C4-2B (cell line): ENCODE results near the gene DPEP2.

Experiments used
- ZFX ChIP-seq: fragments of 450-650 bp; IDR thresholded peaks from 2 replicates; pipeline ENCODE4 v1.6.1; 2017
- TF ChIP-seq, protein P1 (sequence below): fragments of 450-650 bp; conservative IDR thresholded peaks from 2 replicates; pipeline ENCODE4 v1.5.1; 2017; ENCODE audit warnings: mild to moderate bottlenecking

DNA sequence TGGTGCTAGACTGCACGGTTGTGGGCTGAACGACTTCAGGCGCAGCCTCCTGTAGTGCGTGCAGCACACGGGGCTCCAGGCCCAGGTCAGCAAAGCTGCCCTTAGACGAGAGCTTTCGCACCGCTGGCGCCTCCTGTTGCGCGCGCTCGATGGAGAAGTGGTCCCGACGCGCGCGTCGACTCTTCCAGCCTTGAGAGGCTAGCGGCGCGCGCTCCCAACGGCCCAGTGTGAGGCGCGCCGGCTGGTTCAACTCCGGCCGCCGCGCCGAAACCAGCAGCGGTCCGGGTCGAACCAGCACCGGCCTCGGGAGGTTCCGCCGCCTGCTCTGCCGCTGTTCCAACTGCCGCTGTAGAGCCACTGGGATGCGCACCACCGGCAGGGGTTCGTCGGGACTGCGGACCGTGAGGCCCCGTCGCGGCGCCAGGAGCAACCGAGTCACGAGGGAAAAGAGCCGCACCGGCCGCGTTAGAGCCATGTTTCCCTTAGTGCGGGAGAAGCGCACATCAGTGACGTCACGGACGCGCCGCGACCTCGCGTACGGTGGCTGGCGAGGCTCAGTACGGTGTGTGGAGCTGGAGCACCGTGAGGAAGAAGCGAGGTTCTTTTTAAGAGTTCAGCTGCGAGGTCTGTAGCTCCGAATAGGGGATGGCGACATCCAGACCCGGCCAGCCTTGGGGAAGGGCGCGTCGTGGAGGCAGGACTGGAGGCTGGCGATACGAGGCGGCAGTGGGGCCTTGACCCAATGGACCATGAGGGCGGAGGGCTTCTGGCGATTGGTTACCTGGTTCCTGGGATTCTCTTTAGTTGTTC is 23.6 kb upstream of the DPEP2 start, which contains the start of the genes DDX28 and DUS2:
- TF ChIP-seq, protein P1, sequence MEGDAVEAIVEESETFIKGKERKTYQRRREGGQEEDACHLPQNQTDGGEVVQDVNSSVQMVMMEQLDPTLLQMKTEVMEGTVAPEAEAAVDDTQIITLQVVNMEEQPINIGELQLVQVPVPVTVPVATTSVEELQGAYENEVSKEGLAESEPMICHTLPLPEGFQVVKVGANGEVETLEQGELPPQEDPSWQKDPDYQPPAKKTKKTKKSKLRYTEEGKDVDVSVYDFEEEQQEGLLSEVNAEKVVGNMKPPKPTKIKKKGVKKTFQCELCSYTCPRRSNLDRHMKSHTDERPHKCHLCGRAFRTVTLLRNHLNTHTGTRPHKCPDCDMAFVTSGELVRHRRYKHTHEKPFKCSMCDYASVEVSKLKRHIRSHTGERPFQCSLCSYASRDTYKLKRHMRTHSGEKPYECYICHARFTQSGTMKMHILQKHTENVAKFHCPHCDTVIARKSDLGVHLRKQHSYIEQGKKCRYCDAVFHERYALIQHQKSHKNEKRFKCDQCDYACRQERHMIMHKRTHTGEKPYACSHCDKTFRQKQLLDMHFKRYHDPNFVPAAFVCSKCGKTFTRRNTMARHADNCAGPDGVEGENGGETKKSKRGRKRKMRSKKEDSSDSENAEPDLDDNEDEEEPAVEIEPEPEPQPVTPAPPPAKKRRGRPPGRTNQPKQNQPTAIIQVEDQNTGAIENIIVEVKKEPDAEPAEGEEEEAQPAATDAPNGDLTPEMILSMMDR, result no peak
- TF ChIP-seq ZFX, result peak; percentile 77
